ENCODE measurements around the gene NRCAM.

Gene NRCAM

DNA sequence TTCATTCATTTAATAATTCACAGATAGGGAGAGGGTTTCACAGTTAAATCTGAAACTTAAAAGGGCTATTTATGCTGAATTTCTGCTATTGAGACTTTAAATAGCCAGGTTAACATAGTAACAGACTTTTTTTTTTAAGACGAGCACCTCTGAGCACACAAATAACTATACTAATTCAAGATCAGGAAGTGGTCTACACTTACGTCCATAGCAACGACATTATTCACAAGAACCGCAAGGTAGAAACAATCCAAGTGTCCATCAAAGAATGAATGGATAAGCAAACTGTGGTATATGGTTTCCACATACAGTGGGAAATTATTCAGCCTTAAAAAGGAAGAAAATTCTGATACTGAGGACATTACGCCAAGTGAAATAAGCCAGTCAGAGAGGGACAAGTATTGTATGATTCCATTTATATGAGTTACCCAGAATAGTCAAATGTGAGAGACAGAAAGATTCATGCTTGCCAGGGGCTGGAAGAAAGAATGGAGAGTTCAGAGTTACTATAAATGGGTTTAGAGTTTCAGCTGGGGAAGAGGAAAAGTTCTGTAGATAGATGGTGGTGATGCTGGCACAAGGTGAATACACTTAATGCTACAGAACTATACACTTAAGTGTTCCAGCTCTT, 185.7 kb downstream of the NRCAM start (continued):
- TF ChIP-seq, protein P1, sequence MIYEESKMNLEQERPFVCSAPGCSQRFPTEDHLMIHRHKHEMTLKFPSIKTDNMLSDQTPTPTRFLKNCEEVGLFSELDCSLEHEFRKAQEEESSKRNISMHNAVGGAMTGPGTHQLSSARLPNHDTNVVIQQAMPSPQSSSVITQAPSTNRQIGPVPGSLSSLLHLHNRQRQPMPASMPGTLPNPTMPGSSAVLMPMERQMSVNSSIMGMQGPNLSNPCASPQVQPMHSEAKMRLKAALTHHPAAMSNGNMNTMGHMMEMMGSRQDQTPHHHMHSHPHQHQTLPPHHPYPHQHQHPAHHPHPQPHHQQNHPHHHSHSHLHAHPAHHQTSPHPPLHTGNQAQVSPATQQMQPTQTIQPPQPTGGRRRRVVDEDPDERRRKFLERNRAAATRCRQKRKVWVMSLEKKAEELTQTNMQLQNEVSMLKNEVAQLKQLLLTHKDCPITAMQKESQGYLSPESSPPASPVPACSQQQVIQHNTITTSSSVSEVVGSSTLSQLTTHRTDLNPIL (CRISPR knock-in tag; IDR thresholded peaks at IDR 0.05; ENCODE audit: low read depth) = no peak
- TF ChIP-seq, protein P2, sequence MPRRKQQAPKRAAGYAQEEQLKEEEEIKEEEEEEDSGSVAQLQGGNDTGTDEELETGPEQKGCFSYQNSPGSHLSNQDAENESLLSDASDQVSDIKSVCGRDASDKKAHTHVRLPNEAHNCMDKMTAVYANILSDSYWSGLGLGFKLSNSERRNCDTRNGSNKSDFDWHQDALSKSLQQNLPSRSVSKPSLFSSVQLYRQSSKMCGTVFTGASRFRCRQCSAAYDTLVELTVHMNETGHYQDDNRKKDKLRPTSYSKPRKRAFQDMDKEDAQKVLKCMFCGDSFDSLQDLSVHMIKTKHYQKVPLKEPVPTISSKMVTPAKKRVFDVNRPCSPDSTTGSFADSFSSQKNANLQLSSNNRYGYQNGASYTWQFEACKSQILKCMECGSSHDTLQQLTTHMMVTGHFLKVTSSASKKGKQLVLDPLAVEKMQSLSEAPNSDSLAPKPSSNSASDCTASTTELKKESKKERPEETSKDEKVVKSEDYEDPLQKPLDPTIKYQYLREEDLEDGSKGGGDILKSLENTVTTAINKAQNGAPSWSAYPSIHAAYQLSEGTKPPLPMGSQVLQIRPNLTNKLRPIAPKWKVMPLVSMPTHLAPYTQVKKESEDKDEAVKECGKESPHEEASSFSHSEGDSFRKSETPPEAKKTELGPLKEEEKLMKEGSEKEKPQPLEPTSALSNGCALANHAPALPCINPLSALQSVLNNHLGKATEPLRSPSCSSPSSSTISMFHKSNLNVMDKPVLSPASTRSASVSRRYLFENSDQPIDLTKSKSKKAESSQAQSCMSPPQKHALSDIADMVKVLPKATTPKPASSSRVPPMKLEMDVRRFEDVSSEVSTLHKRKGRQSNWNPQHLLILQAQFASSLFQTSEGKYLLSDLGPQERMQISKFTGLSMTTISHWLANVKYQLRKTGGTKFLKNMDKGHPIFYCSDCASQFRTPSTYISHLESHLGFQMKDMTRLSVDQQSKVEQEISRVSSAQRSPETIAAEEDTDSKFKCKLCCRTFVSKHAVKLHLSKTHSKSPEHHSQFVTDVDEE (CRISPR knock-in tag; IDR thresholded peaks at IDR 0.05) = no peak
- TF ChIP-seq ZC3H10 (CRISPR knock-in tag; IDR thresholded peaks at IDR 0.05) (no peak), CSDC2 (CRISPR knock-in tag; IDR thresholded peaks at IDR 0.05) (no peak), ISL1 (CRISPR knock-in tag; IDR thresholded peaks at IDR 0.05) (no peak), RARB (CRISPR knock-in tag; IDR thresholded peaks at IDR 0.05) (no peak), BACH2 (CRISPR knock-in tag; IDR thresholded peaks at IDR 0.05; ENCODE audit: borderline replicate concordance) (no peak), GLIS3 (CRISPR knock-in tag; IDR thresholded peaks at IDR 0.05) (no peak), OSR1 (CRISPR knock-in tag; IDR thresholded peaks at IDR 0.05) (no peak), SNAI2 (CRISPR knock-in tag; IDR thresholded peaks at IDR 0.05) (no peak)

DNA sequence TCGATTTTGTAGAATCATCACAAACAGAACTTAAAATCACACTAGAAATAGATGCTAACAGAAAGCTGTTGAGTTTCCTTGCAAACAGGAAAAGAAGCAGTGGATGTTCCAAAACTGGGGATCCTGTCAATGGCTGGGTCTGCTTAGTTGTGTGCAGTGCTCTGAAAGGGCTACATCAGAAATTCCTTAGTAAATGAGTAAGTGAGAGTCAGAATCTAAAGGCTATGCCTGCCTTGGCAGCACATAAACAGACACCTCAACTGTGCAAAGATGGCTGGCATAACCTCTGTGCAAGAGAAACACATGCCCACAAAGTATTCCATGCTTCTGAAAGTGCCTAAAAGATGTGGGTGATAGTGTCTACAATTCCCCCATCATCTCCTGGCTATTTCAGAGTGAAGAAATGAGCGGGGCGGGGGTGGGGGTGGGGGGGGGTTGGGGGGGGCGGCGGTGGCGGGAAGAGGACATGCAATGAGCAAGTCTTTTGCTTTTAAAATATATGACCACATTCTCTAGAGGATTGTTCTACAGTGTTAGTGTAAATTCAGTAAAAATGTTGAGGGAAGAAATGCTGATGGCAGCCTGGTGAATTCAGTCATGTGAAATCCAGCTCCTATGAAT, 187.9 kb downstream of the NRCAM start:
- TF ChIP-seq ZFP30 (CRISPR knock-in tag; IDR thresholded peaks at IDR 0.05) = no peak
- TF ChIP-seq, protein P1 (CRISPR knock-in tag; IDR thresholded peaks at IDR 0.05; ENCODE audit: low read depth) = no peak
- TF ChIP-seq TCF4 (CRISPR knock-in tag; IDR thresholded peaks at IDR 0.05; ENCODE audit: borderline replicate concordance) = no peak
- no peak for TF ChIP-seq ZC3H10 (CRISPR knock-in tag; IDR thresholded peaks at IDR 0.05)
- no peak for TF ChIP-seq ESRRG (CRISPR knock-in tag; IDR thresholded peaks at IDR 0.05)
- TF ChIP-seq, protein P3, sequence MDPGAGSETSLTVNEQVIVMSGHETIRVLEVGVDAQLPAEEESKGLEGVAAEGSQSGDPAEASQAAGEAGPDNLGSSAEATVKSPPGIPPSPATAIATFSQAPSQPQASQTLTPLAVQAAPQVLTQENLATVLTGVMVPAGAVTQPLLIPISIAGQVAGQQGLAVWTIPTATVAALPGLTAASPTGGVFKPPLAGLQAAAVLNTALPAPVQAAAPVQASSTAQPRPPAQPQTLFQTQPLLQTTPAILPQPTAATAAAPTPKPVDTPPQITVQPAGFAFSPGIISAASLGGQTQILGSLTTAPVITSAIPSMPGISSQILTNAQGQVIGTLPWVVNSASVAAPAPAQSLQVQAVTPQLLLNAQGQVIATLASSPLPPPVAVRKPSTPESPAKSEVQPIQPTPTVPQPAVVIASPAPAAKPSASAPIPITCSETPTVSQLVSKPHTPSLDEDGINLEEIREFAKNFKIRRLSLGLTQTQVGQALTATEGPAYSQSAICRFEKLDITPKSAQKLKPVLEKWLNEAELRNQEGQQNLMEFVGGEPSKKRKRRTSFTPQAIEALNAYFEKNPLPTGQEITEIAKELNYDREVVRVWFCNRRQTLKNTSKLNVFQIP (CRISPR knock-in tag; IDR thresholded peaks at IDR 0.05; ENCODE audit: borderline replicate concordance, low read depth) = no peak
- TF ChIP-seq, protein P4, sequence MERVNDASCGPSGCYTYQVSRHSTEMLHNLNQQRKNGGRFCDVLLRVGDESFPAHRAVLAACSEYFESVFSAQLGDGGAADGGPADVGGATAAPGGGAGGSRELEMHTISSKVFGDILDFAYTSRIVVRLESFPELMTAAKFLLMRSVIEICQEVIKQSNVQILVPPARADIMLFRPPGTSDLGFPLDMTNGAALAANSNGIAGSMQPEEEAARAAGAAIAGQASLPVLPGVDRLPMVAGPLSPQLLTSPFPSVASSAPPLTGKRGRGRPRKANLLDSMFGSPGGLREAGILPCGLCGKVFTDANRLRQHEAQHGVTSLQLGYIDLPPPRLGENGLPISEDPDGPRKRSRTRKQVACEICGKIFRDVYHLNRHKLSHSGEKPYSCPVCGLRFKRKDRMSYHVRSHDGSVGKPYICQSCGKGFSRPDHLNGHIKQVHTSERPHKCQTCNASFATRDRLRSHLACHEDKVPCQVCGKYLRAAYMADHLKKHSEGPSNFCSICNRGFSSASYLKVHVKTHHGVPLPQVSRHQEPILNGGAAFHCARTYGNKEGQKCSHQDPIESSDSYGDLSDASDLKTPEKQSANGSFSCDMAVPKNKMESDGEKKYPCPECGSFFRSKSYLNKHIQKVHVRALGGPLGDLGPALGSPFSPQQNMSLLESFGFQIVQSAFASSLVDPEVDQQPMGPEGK (CRISPR knock-in tag; IDR thresholded peaks at IDR 0.05; ENCODE audit: borderline replicate concordance) = no peak
- no peak for TF ChIP-seq TOX (CRISPR knock-in tag; IDR thresholded peaks at IDR 0.05; ENCODE audit: borderline replicate concordance)
- no peak for TF ChIP-seq PPARA (CRISPR knock-in tag; IDR thresholded peaks at IDR 0.05; ENCODE audit: borderline replicate concordance)
- no peak for TF ChIP-seq BACH2 (CRISPR knock-in tag; IDR thresholded peaks at IDR 0.05; ENCODE audit: borderline replicate concordance)
- ATAC-seq = peak; percentile 51

DNA sequence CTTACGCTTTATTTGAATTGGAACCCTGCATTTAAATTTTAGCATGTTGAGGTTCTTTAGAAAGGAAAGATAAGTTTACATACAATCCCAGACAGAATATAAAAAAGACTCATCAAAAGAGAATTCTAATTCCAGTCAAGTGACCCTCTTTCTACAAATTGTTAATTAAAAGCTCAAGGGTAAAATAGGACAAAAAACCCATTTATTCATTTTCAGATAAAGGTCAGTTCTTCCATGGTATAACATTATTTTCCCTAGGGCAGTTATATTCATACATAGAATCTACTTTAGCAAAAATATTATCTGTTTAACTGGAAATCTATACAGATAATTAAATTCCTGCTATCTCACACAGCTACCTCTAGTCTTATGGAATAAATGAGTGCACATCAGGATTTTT, 188.6 kb downstream of the NRCAM start:
- TF ChIP-seq, protein P2 (CRISPR knock-in tag; IDR thresholded peaks at IDR 0.05) = no peak
- no peak for TF ChIP-seq CSDC2 (CRISPR knock-in tag; IDR thresholded peaks at IDR 0.05)
- TF ChIP-seq, protein P4 (CRISPR knock-in tag; IDR thresholded peaks at IDR 0.05; ENCODE audit: borderline replicate concordance) = no peak
- no peak for TF ChIP-seq TCF4 (CRISPR knock-in tag; IDR thresholded peaks at IDR 0.05; ENCODE audit: borderline replicate concordance)
- no peak for TF ChIP-seq GLIS3 (CRISPR knock-in tag; IDR thresholded peaks at IDR 0.05)
- TF ChIP-seq TOX (CRISPR knock-in tag; IDR thresholded peaks at IDR 0.05; ENCODE audit: borderline replicate concordance) = no peak
- TF ChIP-seq, protein P1 (CRISPR knock-in tag; IDR thresholded peaks at IDR 0.05; ENCODE audit: low read depth) = no peak
- TF ChIP-seq ZC3H10 (CRISPR knock-in tag; IDR thresholded peaks at IDR 0.05) = no peak
- TF ChIP-seq ARNTL (CRISPR knock-in tag; IDR thresholded peaks at IDR 0.05; ENCODE audit: borderline replicate concordance, low read depth) = no peak
- TF ChIP-seq RARB (CRISPR knock-in tag; IDR thresholded peaks at IDR 0.05) = no peak
- ATAC-seq = no peak
